OCI-LY1 (cell line): ENCODE data around the gene ROR2.

Source experiments
- EZH2 ChIP-seq: fragments of 200-600 bp; sonication (generic), shearing (Covaris generic); IDR thresholded peaks from 2 replicates; pipeline ENCODE4 v1.8.0; 2017; ENCODE audit warnings: borderline replicate concordance, mixed run types, mild to moderate bottlenecking, antibody characterized with exemption, low read length, moderate library complexity, mixed read lengths
- TF ChIP-seq, protein P1 (sequence below): fragments of 200-600 bp; sonication (generic), shearing (Covaris generic); IDR thresholded peaks from 2 replicates; pipeline ENCODE4 v1.5.1; 2017; ENCODE audit warnings: mild to moderate bottlenecking, antibody characterized with exemption, low read length, moderate library complexity, mixed read lengths

DNA sequence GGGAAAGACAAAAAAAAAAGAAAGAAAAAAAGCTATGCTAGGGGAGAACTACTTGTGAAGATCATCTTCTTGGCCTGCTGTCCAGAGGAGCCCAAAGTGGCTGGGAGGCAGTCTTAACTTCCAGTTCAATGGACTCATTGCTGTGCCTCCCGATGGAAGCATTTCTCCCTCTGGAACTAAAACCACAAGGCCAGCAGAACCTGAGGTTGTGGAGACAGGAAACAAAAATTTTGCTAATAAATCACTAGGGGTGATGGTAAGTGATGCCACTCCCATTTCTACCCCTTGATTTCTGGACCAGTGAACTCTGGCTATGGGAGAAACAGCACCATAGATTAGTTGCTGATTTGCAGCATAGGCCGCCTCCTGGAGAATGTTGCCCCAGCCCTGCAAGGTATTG lies 402.9 kb downstream of the ROR2 start:
- TF ChIP-seq, protein P1, sequence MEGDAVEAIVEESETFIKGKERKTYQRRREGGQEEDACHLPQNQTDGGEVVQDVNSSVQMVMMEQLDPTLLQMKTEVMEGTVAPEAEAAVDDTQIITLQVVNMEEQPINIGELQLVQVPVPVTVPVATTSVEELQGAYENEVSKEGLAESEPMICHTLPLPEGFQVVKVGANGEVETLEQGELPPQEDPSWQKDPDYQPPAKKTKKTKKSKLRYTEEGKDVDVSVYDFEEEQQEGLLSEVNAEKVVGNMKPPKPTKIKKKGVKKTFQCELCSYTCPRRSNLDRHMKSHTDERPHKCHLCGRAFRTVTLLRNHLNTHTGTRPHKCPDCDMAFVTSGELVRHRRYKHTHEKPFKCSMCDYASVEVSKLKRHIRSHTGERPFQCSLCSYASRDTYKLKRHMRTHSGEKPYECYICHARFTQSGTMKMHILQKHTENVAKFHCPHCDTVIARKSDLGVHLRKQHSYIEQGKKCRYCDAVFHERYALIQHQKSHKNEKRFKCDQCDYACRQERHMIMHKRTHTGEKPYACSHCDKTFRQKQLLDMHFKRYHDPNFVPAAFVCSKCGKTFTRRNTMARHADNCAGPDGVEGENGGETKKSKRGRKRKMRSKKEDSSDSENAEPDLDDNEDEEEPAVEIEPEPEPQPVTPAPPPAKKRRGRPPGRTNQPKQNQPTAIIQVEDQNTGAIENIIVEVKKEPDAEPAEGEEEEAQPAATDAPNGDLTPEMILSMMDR, result no peak
- TF ChIP-seq EZH2, result no peak
